Stimulated activated CD8-positive, alpha-beta memory T cell treated with anti-CD3 and anti-CD28 coated beads, Interleukin-12 subunit alpha, Interleukin-12 subunit beta, amount 100 ng/mL, for 1 hour (primary cell): ENCODE results near the gene PRKACB.

Experiments
- DNase-seq: peaks from one replicate; pipeline ENCODE4 v3.0.0-alpha.2; 2020; ENCODE audit warnings: low read depth

The PRKACB gene

GRCh38 chr1:84156210-84156621 lies 12.1 kb downstream of the PRKACB start:
- DNase-seq, result no peak

GRCh38 chr1:84159533-84160240 lies 15.6 kb downstream of the PRKACB start:
- DNase-seq, result no peak

GRCh38 chr1:84162295-84162694 lies 18.2 kb downstream of the PRKACB start:
- no peak for DNase-seq

- DNase-seq, result no peak
Observed at GRCh38 chr1:84163123-84163931, 19.3 kb downstream of the PRKACB start.

GRCh38 chr1:84164161-84164560 lies 20.1 kb downstream of the PRKACB start:
- DNase-seq, result no peak

- no peak for DNase-seq
Observed at GRCh38 chr1:84164567-84165021, 20.5 kb downstream of the PRKACB start.

GRCh38 chr1:84165601-84166000 lies 21.5 kb downstream of the PRKACB start:
- no peak for DNase-seq

- no peak for DNase-seq
Observed at GRCh38 chr1:84166797-84167196, 22.7 kb downstream of the PRKACB start.

- DNase-seq, result no peak
Observed at GRCh38 chr1:84168783-84169182, 24.7 kb downstream of the PRKACB start.

GRCh38 chr1:84170171-84170570 lies 26.1 kb downstream of the PRKACB start:
- DNase-seq, result no peak

GRCh38 chr1:84171481-84171880 lies 27.4 kb downstream of the PRKACB start:
- no peak for DNase-seq

- DNase-seq, result no peak
Observed at GRCh38 chr1:84174051-84174556, 30.0 kb downstream of the PRKACB start.

GRCh38 chr1:84181350-84182005 lies 37.4 kb downstream of the PRKACB start:
- no peak for DNase-seq

GRCh38 chr1:84190455-84190854 lies 46.4 kb downstream of the PRKACB start:
- no peak for DNase-seq

- no peak for DNase-seq
Observed at GRCh38 chr1:84192681-84193080, 48.6 kb downstream of the PRKACB start.

- no peak for DNase-seq
Observed at GRCh38 chr1:84198832-84199231, 54.8 kb downstream of the PRKACB start.

GRCh38 chr1:84199257-84199656 lies 55.2 kb downstream of the PRKACB start:
- DNase-seq, result no peak

GRCh38 chr1:84202126-84202525 lies 58.1 kb downstream of the PRKACB start:
- DNase-seq, result no peak

- DNase-seq, result no peak
Observed at GRCh38 chr1:84206375-84206774, 62.3 kb downstream of the PRKACB start.

GRCh38 chr1:84208935-84209334 lies 64.9 kb downstream of the PRKACB start:
- no peak for DNase-seq

- no peak for DNase-seq
Observed at GRCh38 chr1:84214115-84214956, 70.3 kb downstream of the PRKACB start.

- no peak for DNase-seq
Observed at GRCh38 chr1:84217239-84217638, 73.2 kb downstream of the PRKACB start.
